ENCODE measurements around the gene CHD5. TPM values are rescaled to one million over a fixed set of nuclear protein-coding genes. Genes with fewer than 3 reads are reported as not detected.

CHD5 gene
- polyA plus RNA-seq, 2 of the 4 experiments (the other 2 are of a cell fraction) = 0.21 to 0.66 TPM

- TF ChIP-seq SREBF2 (IDR thresholded peaks at IDR 0.05) (no peak), TP53 (CRISPR knock-in tag; IDR thresholded peaks at IDR 0.05) (no peak), POLR2A (IDR thresholded peaks at IDR 0.05; ENCODE audit: low read length) (no peak), RCOR1 (IDR thresholded peaks at IDR 0.05; ENCODE audit: low read depth, low read length) (no peak), ZNF302 (CRISPR knock-in tag; IDR thresholded peaks at IDR 0.05) (no peak), POLR2AphosphoS2 (conservative IDR thresholded peaks at IDR 0.05; ENCODE audit: low read length) (no peak), NR3C1 (IDR thresholded peaks at IDR 0.05) (no peak), EHMT2 (IDR thresholded peaks at IDR 0.05; ENCODE audit: low read depth) (no peak)
- TF ChIP-seq, protein P1, sequence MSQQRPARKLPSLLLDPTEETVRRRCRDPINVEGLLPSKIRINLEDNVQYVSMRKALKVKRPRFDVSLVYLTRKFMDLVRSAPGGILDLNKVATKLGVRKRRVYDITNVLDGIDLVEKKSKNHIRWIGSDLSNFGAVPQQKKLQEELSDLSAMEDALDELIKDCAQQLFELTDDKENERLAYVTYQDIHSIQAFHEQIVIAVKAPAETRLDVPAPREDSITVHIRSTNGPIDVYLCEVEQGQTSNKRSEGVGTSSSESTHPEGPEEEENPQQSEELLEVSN (IDR thresholded peaks at IDR 0.05; ENCODE audit: borderline replicate concordance, low read depth) = no peak
- 66% methylated on average over 10 of the region's 11 CpGs for WGBS (ENCODE audit: missing lambda C conversion rate)
- POLR2A ChIA-PET = no interaction called here
These were observed 29.8 kb downstream of the CHD5 start for GRCh38 chr1:6150006-6150938.

DNA sequence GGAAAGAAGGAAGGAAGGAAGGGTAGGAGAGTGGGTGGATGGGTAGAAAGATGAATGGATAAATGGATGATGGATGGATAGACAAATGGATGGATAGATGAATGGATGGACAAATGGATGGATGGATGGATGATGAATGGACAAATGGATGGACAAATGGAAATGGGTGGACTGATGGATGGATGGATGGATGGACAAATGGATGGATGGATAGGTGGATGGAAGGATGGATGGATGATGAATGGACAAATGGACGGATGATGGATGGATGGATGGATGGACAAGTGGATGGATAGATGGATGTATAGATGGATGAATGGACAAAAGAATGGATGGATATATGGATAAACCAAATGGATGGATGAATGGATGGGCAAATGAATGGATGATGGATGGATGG is 30.5 kb downstream of the CHD5 start:
- POLR2A ChIA-PET = no interaction called here
- Histone ChIP-seq H3K4me1 (0 out of 3 replicates have a peak, but pooled peaks cover 3% of the 10 kb centered on the region), H3K4me2 (no peak overlapping the region), H3K27ac (no peak overlapping the region), H3K9me3 (no peaks in the 10 kb centered on the region), H3K4me3 (no peak overlapping the region)
- DNase-seq (ENCODE audit: low read depth in 1 of 2, low spot score in 1 of 2) (no peak), FAIRE-seq (no peak), ATAC-seq (no peak)
- CTCF ChIA-PET = no interaction called here
- WGBS (ENCODE audit: missing lambda C conversion rate) = 43% methylated on average over 1 of the region's 1 CpG
- TF ChIP-seq NR3C1 (IDR thresholded peaks at IDR 0.05) (no peak), GATA3 (IDR thresholded peaks at IDR 0.05; ENCODE audit: borderline replicate concordance) (no peak), CHD2 (IDR thresholded peaks at IDR 0.05; ENCODE audit: low read length, partially characterized antibody) (no peak), POLR2AphosphoS2 (conservative IDR thresholded peaks at IDR 0.05; ENCODE audit: low read length) (no peak), RFX5 (IDR thresholded peaks at IDR 0.05) (no peak), MAFK (IDR thresholded peaks at IDR 0.05; ENCODE audit: partially characterized antibody) (no peak), MYC (IDR thresholded peaks at IDR 0.05; ENCODE audit: borderline replicate concordance, low read length) (no peak), EHMT2 (IDR thresholded peaks at IDR 0.05; ENCODE audit: low read depth) (no peak), KDM1A (IDR thresholded peaks at IDR 0.05; ENCODE audit: low read depth) (no peak), TP53 (CRISPR knock-in tag; IDR thresholded peaks at IDR 0.05) (no peak), SMC3 (IDR thresholded peaks at IDR 0.05) (no peak), FOSB (CRISPR knock-in tag; IDR thresholded peaks at IDR 0.05) (no peak), CHD4 (IDR thresholded peaks at IDR 0.05; ENCODE audit: borderline replicate concordance) (no peak), PHF8 (IDR thresholded peaks at IDR 0.05; ENCODE audit: borderline replicate concordance, low read depth) (no peak)
- TF ChIP-seq, protein P2, sequence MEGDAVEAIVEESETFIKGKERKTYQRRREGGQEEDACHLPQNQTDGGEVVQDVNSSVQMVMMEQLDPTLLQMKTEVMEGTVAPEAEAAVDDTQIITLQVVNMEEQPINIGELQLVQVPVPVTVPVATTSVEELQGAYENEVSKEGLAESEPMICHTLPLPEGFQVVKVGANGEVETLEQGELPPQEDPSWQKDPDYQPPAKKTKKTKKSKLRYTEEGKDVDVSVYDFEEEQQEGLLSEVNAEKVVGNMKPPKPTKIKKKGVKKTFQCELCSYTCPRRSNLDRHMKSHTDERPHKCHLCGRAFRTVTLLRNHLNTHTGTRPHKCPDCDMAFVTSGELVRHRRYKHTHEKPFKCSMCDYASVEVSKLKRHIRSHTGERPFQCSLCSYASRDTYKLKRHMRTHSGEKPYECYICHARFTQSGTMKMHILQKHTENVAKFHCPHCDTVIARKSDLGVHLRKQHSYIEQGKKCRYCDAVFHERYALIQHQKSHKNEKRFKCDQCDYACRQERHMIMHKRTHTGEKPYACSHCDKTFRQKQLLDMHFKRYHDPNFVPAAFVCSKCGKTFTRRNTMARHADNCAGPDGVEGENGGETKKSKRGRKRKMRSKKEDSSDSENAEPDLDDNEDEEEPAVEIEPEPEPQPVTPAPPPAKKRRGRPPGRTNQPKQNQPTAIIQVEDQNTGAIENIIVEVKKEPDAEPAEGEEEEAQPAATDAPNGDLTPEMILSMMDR (IDR thresholded peaks at IDR 0.05) = no peak
- TF ChIP-seq, protein P3, sequence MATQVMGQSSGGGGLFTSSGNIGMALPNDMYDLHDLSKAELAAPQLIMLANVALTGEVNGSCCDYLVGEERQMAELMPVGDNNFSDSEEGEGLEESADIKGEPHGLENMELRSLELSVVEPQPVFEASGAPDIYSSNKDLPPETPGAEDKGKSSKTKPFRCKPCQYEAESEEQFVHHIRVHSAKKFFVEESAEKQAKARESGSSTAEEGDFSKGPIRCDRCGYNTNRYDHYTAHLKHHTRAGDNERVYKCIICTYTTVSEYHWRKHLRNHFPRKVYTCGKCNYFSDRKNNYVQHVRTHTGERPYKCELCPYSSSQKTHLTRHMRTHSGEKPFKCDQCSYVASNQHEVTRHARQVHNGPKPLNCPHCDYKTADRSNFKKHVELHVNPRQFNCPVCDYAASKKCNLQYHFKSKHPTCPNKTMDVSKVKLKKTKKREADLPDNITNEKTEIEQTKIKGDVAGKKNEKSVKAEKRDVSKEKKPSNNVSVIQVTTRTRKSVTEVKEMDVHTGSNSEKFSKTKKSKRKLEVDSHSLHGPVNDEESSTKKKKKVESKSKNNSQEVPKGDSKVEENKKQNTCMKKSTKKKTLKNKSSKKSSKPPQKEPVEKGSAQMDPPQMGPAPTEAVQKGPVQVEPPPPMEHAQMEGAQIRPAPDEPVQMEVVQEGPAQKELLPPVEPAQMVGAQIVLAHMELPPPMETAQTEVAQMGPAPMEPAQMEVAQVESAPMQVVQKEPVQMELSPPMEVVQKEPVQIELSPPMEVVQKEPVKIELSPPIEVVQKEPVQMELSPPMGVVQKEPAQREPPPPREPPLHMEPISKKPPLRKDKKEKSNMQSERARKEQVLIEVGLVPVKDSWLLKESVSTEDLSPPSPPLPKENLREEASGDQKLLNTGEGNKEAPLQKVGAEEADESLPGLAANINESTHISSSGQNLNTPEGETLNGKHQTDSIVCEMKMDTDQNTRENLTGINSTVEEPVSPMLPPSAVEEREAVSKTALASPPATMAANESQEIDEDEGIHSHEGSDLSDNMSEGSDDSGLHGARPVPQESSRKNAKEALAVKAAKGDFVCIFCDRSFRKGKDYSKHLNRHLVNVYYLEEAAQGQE (IDR thresholded peaks at IDR 0.05) = no peak
- TF ChIP-seq, protein P1 (IDR thresholded peaks at IDR 0.05; ENCODE audit: borderline replicate concordance, low read depth) = no peak

More at GRCh38 chr1:6150006-6150938, 29.8 kb downstream of the CHD5 start:
- CTCF ChIA-PET = no interaction called here
- FAIRE-seq = no peak
- no peak overlapping the region for H3K27ac ChIP-seq
- H3K4me2 ChIP-seq = no peak overlapping the region
- 0 out of 3 replicates have a peak, but pooled peaks cover 3% of the 10 kb centered on the region for H3K4me1 ChIP-seq
- H3K4me3 ChIP-seq = no peak overlapping the region
- no peak for DNase-seq (ENCODE audit: low read depth in 1 of 2, low spot score in 1 of 2)
- no peaks in the 10 kb centered on the region for H3K9me3 ChIP-seq
- no peak for ATAC-seq
